ENCODE results near the gene EVX2.

The EVX2 gene

GRCh38 chr2:176106581-176107539 is 23.1 kb upstream of the EVX2 start, which contains the start of gene HOXD11:
HOXD11 (plus strand) TSS chr2:176107280; CDS start chr2:176107356, 76 bp downstream.
- no peak for DNase-seq

GRCh38 chr2:176105730-176106580 is 22.2 kb upstream of the EVX2 start:
- no peak for DNase-seq

GRCh38 chr2:176105078-176105729 is 21.4 kb upstream of the EVX2 start:
- no peak for DNase-seq

GRCh38 chr2:176104316-176105077 is 20.7 kb upstream of the EVX2 start:
- DNase-seq: no peak

- no peak for DNase-seq
These were observed 20.1 kb upstream of the EVX2 start for GRCh38 chr2:176103742-176104315.

GRCh38 chr2:176103194-176103593 is 19.4 kb upstream of the EVX2 start:
- DNase-seq: no peak

- DNase-seq: no peak
These were observed 18.6 kb upstream of the EVX2 start for GRCh38 chr2:176102309-176102866.

- no peak for DNase-seq
These were observed 18.1 kb upstream of the EVX2 start for GRCh38 chr2:176101842-176102241.

- no peak for DNase-seq
These were observed 17.6 kb upstream of the EVX2 start for GRCh38 chr2:176101216-176101830.

- DNase-seq: no peak
These were observed 16.9 kb upstream of the EVX2 start for GRCh38 chr2:176100547-176101140.

- DNase-seq: no peak
These were observed 16.2 kb upstream of the EVX2 start, which contains the start of gene HOXD12 for GRCh38 chr2:176099728-176100546. HOXD12 (plus strand) TSS chr2:176099795; CDS start chr2:176099802, 7 bp downstream.

- DNase-seq: no peak
These were observed 15.5 kb upstream of the EVX2 start for GRCh38 chr2:176099159-176099727.

GRCh38 chr2:176098366-176099158 is 14.8 kb upstream of the EVX2 start:
- no peak for DNase-seq

- DNase-seq: no peak
These were observed 14.1 kb upstream of the EVX2 start for GRCh38 chr2:176097820-176098365.

GRCh38 chr2:176096986-176097819 is 13.4 kb upstream of the EVX2 start:
- no peak for DNase-seq

GRCh38 chr2:176096243-176096985 is 12.7 kb upstream of the EVX2 start:
- no peak for DNase-seq

All from cortex of kidney (tissue), 1 donor.